Measurements from ENCODE around the gene MAFG. TPM values are rescaled to one million over a fixed set of nuclear protein-coding genes. Genes with fewer than 3 reads are reported as not detected.
A peak's percentile ranks its signal among the peaks of the same experiment; 100 is the strongest.

MAFG gene
- total and polyA plus RNA-seq, 5 donors from 2014 or later: 2.2 to 14.3 (median 2.7) TPM

DNA sequence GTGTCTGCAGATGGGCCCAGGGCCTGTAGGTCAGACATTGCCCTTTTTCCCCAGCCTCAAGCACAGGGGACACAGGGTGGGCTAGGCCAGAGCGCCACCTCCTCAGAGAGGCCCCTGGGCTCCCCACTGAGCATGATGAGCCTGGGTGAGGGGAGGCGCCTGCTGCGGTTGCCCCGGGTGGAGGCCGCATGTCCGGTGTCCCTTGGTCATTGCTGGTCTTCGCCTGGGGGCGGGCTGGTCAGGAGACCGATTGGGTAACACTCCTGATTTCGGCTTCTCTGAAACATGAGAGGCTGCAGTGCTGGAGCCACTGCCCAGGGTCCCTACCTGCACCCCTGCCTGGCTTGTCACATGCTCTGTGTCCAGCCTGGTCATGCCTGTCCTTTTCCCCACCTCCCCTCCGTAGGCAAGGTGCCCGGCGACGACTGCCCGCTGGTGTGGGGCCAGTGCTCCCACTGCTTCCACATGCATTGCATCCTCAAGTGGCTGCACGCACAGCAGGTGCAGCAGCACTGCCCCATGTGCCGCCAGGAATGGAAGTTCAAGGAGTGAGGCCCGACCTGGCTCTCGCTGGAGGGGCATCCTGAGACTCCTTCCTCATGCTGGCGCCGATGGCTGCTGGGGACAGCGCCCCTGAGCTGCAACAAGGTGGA is 27.9 kb downstream of the MAFG start:
- Mint-ChIP-seq H3K27ac (no peak overlapping the region), H3K4me1 (peaks cover 0 to 10% (median 3%) of the 10 kb centered on the region in 4 donors), H3K36me3 (peaks cover 21% of the 10 kb centered on the region), H3K27me3 (peaks cover 9% of the 10 kb centered on the region), H3K4me3 (no peak overlapping the region), H3K9me3 (no peaks in the 10 kb centered on the region)
- peaks cover 12% of the 10 kb centered on the region for H3K4me1 ChIP-seq (ENCODE audit: control insufficient read depth, insufficient read depth, low read length, poor library complexity, severe bottlenecking)
- H3K27ac ChIP-seq (ENCODE audit: insufficient read depth, low read length, poor library complexity, severe bottlenecking): no peak overlapping the region
- H3K9me3 ChIP-seq (ENCODE audit: control insufficient read depth in 2 of 2, low read length in 2 of 2): no peaks in the 10 kb centered on the region
- no peak for ATAC-seq (ENCODE audit: low read depth in 2 of 2)
- H3K4me3 ChIP-seq (ENCODE audit: low read depth, low read length): no peak overlapping the region
- DNase-seq: no peak
- no peaks in the 10 kb centered on the region for H3K27me3 ChIP-seq (ENCODE audit: control insufficient read depth, insufficient read depth, low read length)
- H3K36me3 ChIP-seq (ENCODE audit: control insufficient read depth, insufficient read depth, low read length): peaks cover 42% of the 10 kb centered on the region

DNA sequence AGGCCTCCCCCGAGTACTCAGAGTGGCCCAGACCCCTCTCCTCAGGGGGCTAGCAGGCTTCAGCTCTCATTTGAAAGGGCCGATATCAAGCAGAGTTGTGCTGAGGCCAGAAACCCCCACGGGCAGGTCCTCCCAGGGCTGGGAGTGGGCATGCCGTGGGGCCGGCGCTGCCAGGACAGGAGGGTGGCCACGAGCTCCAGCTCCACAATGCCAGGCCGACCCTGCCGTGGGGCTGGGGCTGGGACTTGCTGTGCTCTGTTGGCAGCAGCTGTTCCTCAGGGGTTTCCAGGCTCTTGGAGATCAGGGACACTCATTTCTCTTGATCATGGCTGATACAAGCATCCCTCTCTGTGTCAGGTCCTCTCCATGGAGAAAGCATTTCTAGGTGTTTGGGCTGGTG is 28.6 kb downstream of the MAFG start:
- Mint-ChIP-seq H3K27me3 (peaks cover 9% of the 10 kb centered on the region), H3K9me3 (no peaks in the 10 kb centered on the region)

DNA sequence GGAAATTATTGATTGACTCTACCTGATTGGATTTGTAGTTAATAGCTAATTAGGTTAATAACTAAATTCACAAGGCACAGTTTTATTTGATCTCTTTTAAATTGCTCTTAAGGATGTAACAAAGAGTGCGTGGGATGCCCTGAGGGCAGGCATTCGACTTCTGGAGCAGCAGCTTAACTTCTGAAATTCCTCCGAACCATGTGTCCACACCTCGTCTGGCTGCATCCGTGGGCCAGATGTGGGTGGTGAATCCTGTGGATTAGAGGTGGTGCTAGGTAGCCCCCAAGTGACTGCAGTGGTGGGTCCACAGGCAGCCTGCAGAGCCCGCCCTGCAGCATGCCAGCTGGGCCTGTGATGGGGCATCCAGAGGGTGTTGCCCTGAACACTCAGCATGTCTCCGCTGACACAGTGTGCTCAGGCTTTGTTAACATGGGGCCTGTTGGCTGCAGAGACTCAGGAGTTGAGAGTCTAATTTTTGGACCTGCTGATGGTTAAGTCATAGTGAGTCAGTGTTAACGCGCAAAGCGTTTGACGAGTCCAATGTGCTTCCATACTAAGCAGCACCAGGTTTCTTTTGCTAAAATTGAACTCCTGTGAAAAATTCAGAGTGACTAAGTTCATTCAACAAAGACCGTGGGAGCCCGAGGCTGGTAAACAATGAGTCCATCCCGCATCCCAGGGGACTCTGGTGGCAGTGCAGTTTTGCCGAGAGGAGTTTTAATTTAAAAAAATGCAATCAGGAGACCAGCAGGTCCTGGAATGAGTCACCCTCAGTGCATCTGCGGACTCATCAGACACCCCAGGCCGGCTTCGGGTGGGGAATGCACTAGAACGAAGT is 29.3 kb downstream of the MAFG start:
- DNase-seq: no peak
- Histone ChIP-seq H3K36me3 (ENCODE audit: control insufficient read depth, insufficient read depth, low read length) (peaks cover 44% of the 10 kb centered on the region), H3K9me3 (ENCODE audit: control insufficient read depth in 2 of 2, low read length in 2 of 2) (no peaks in the 10 kb centered on the region), H3K27ac (ENCODE audit: insufficient read depth, low read length, poor library complexity, severe bottlenecking) (no peak overlapping the region), H3K4me3 (ENCODE audit: low read depth, low read length) (no peak overlapping the region), H3K4me1 (ENCODE audit: control insufficient read depth, insufficient read depth, low read length, poor library complexity, severe bottlenecking) (peaks cover 12% of the 10 kb centered on the region), H3K27me3 (ENCODE audit: control insufficient read depth, insufficient read depth, low read length) (no peaks in the 10 kb centered on the region)
- Mint-ChIP-seq H3K9me3 (no peaks in the 10 kb centered on the region), H3K27ac (no peak overlapping the region), H3K4me3 (peak overlapping the region in 1 of 4 donors; percentile 60), H3K36me3 (peaks cover 21% of the 10 kb centered on the region), H3K4me1 (peaks cover 0 to 14% (median 3%) of the 10 kb centered on the region in 4 donors), H3K27me3 (peaks cover 9% of the 10 kb centered on the region)
- no peak for ATAC-seq (ENCODE audit: low read depth in 2 of 2)

More for the DNA sequence above, 28.6 kb downstream of the MAFG start:
- no peak for ATAC-seq (ENCODE audit: low read depth in 2 of 2)
- H3K27ac Mint-ChIP-seq: no peak overlapping the region
- Histone ChIP-seq H3K9me3 (ENCODE audit: control insufficient read depth in 2 of 2, low read length in 2 of 2) (no peaks in the 10 kb centered on the region), H3K27ac (ENCODE audit: insufficient read depth, low read length, poor library complexity, severe bottlenecking) (no peak overlapping the region), H3K36me3 (ENCODE audit: control insufficient read depth, insufficient read depth, low read length) (peaks cover 44% of the 10 kb centered on the region), H3K27me3 (ENCODE audit: control insufficient read depth, insufficient read depth, low read length) (no peaks in the 10 kb centered on the region), H3K4me3 (ENCODE audit: low read depth, low read length) (no peak overlapping the region), H3K4me1 (ENCODE audit: control insufficient read depth, insufficient read depth, low read length, poor library complexity, severe bottlenecking) (peaks cover 12% of the 10 kb centered on the region)
- H3K4me1 Mint-ChIP-seq: peaks cover 0 to 10% (median 3%) of the 10 kb centered on the region in 4 donors
- no peak overlapping the region for H3K4me3 Mint-ChIP-seq
- H3K36me3 Mint-ChIP-seq: peaks cover 21% of the 10 kb centered on the region
- DNase-seq: no peak

GRCh38 chr17:81895400-81895799 is 32.1 kb downstream of the MAFG start:
- ATAC-seq (ENCODE audit: low read depth in 2 of 2) (no peak), DNase-seq (no peak)
- H3K4me3 Mint-ChIP-seq: peak overlapping the region in 2 of 4 donors; percentile 4 to 29
- no peaks in the 10 kb centered on the region for H3K9me3 Mint-ChIP-seq
- Histone ChIP-seq H3K36me3 (ENCODE audit: control insufficient read depth, insufficient read depth, low read length) (peaks cover 44% of the 10 kb centered on the region), H3K4me1 (ENCODE audit: control insufficient read depth, insufficient read depth, low read length, poor library complexity, severe bottlenecking) (peaks cover 11% of the 10 kb centered on the region), H3K4me3 (ENCODE audit: low read depth, low read length) (no peak overlapping the region), H3K9me3 (ENCODE audit: control insufficient read depth in 2 of 2, low read length in 2 of 2) (no peaks in the 10 kb centered on the region), H3K27ac (ENCODE audit: insufficient read depth, low read length, poor library complexity, severe bottlenecking) (no peak overlapping the region), H3K27me3 (ENCODE audit: control insufficient read depth, insufficient read depth, low read length) (no peaks in the 10 kb centered on the region)
- H3K36me3 Mint-ChIP-seq: peaks cover 15% of the 10 kb centered on the region
- peaks cover 0 to 15% (median 0%) of the 10 kb centered on the region in 4 donors for H3K4me1 Mint-ChIP-seq
- H3K27ac Mint-ChIP-seq: peak overlapping the region in 1 of 3 donors; percentile 60
- no peaks in the 10 kb centered on the region for H3K27me3 Mint-ChIP-seq

DNA sequence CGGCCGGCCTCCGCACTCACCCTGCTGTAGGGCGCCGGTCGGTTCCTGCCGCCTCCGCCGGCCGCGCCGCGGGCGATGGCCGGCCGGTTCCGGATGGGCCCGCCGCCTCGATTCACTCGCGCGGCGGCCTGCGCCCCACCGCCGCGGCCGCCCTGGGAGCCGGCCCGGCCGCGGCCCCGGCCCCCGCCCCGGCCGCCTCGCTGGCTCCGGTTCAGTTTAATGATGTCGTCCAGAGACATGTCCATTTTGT is 36.3 kb downstream of the MAFG start:
- DNase-seq: no peak
- Histone ChIP-seq H3K36me3 (ENCODE audit: control insufficient read depth, insufficient read depth, low read length) (peaks cover 45% of the 10 kb centered on the region), H3K27ac (ENCODE audit: insufficient read depth, low read length, poor library complexity, severe bottlenecking) (peak overlapping the region; percentile 85), H3K4me3 (ENCODE audit: low read depth, low read length) (no peak overlapping the region), H3K9me3 (ENCODE audit: control insufficient read depth in 2 of 2, low read length in 2 of 2) (no peaks in the 10 kb centered on the region), H3K4me1 (ENCODE audit: control insufficient read depth, insufficient read depth, low read length, poor library complexity, severe bottlenecking) (peaks cover 22% of the 10 kb centered on the region), H3K27me3 (ENCODE audit: control insufficient read depth, insufficient read depth, low read length) (no peaks in the 10 kb centered on the region)
- Mint-ChIP-seq H3K27me3 (no peaks in the 10 kb centered on the region), H3K4me1 (peaks cover 0 to 30% (median 1%) of the 10 kb centered on the region in 4 donors), H3K9me3 (no peaks in the 10 kb centered on the region), H3K36me3 (peaks cover 14% of the 10 kb centered on the region), H3K4me3 (peak overlapping the region; percentile 93 to 97 (median 96)), H3K27ac (peak overlapping the region; percentile 94 to 99 (median 98))
- no peak for ATAC-seq (ENCODE audit: low read depth in 2 of 2)

DNA sequence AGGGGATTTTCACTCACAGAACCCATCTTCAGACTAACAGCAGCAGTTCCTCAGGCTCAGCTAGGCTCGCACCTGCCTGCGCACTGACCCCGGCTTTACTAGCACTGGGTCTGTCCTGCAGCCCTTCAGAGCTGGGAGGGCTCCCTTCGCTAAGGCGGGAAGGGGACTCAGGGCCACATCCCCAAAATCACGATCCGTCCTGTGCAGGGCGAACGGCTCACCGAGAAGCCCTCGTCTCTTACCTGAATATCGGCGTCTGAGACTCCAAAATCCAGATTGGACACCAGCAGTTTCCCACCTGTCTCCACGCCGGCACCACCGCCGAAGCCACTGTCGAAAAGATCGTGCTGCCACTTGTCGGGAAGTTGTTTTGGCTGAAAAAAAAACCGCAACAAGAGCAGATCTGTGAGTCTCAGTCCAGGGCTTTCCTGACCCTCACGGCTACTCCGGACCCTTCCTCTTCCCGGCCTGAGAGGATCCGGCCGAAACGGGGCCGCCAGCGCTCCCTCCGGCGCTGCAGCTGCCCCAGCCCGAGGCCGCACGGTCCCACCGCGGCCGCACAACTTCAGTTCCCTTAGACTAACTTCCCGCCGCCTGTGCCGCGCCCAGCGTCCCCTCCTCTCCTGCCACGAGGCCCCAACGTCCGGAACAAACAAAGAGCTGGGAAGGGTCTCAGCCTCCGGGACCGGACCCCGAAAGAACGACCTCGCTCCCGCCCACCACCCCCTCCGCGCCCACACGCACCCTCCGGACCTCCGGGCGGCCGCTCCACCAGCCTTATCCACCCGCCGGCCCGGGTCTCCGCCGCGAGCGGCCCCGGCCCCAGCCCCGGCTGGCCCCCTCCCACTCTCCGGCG is 36.9 kb downstream of the MAFG start:
- ATAC-seq (ENCODE audit: low read depth in 2 of 2): no peak

DNA sequence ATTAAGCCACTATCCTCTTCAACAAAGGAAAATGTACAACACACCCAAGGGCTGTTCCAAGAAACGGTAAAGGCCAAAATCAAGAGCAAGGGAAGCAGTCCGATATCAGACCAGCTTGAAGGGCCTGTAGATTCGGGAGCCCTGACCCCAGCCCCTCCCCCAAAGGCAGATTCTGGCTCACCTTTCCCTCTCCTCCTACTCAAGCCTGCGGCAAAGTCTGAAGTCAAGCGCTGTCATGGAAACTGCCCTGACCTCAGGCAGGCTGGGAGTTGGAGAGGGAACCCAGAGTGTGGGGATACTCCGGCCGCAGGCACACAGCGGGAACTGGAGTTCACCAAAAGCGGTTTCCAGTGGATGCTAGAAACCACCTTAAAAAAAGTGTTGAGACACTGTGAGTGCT is 37.9 kb downstream of the MAFG start:
- Mint-ChIP-seq H3K36me3 (peaks cover 17% of the 10 kb centered on the region), H3K9me3 (no peaks in the 10 kb centered on the region), H3K27ac (no peak overlapping the region), H3K27me3 (no peaks in the 10 kb centered on the region), H3K4me3 (peak overlapping the region; percentile 64 to 96 (median 90)), H3K4me1 (peaks cover 0 to 34% (median 4%) of the 10 kb centered on the region in 4 donors)
- Histone ChIP-seq H3K36me3 (ENCODE audit: control insufficient read depth, insufficient read depth, low read length) (peaks cover 44% of the 10 kb centered on the region), H3K4me3 (ENCODE audit: low read depth, low read length) (peak overlapping the region; percentile 65), H3K27me3 (ENCODE audit: control insufficient read depth, insufficient read depth, low read length) (no peaks in the 10 kb centered on the region), H3K9me3 (ENCODE audit: control insufficient read depth in 2 of 2, low read length in 2 of 2) (no peaks in the 10 kb centered on the region), H3K4me1 (ENCODE audit: control insufficient read depth, insufficient read depth, low read length, poor library complexity, severe bottlenecking) (peaks cover 22% of the 10 kb centered on the region), H3K27ac (ENCODE audit: insufficient read depth, low read length, poor library complexity, severe bottlenecking) (peak overlapping the region; percentile 85)
- DNase-seq (no peak), ATAC-seq (ENCODE audit: low read depth in 2 of 2) (no peak)

More for the DNA sequence above, 36.9 kb downstream of the MAFG start:
- Histone ChIP-seq H3K27ac (ENCODE audit: insufficient read depth, low read length, poor library complexity, severe bottlenecking) (peak overlapping the region; percentile 85), H3K36me3 (ENCODE audit: control insufficient read depth, insufficient read depth, low read length) (peaks cover 49% of the 10 kb centered on the region), H3K4me1 (ENCODE audit: control insufficient read depth, insufficient read depth, low read length, poor library complexity, severe bottlenecking) (peaks cover 22% of the 10 kb centered on the region), H3K9me3 (ENCODE audit: control insufficient read depth in 2 of 2, low read length in 2 of 2) (no peaks in the 10 kb centered on the region), H3K4me3 (ENCODE audit: low read depth, low read length) (peak overlapping the region; percentile 65), H3K27me3 (ENCODE audit: control insufficient read depth, insufficient read depth, low read length) (no peaks in the 10 kb centered on the region)
- Mint-ChIP-seq H3K4me1 (peaks cover 0 to 31% (median 2%) of the 10 kb centered on the region in 4 donors), H3K4me3 (peak overlapping the region; percentile 86 to 96 (median 91)), H3K36me3 (peaks cover 16% of the 10 kb centered on the region), H3K27ac (peak overlapping the region; percentile 83 to 94 (median 93)), H3K27me3 (no peaks in the 10 kb centered on the region), H3K9me3 (no peaks in the 10 kb centered on the region)
- peak in 2 of 3 donors; percentile 16 to 52 for DNase-seq
